Activated naive CD8-positive, alpha-beta T cell treated with anti-CD3 and anti-CD28 coated beads, Interleukin-2, amount 10 ng/mL, durations not matched to agents 7 days and 5 days (primary cell): ENCODE data around the gene CPA1. TPM values are rescaled to one million over a fixed set of nuclear protein-coding genes. Genes with fewer than 3 reads are reported as not detected.

Experiments
- ATAC-seq: fragments of 150-1000 bp; cut with Tn5 transposase; one replicate; pipeline ENCODE4 v1.10.0; 2021; ENCODE audit warnings: low read depth, moderate library complexity
- POLR2A ChIA-PET: fragments of 350-600 bp; sonication (Branson Sonifier 250); formaldehyde crosslinking; loops from one replicate; lab custom pipeline; 2021; ENCODE audit warnings: antibody characterized with exemption; lab: Charles Lee
- DNase-seq: peaks from one replicate; pipeline ENCODE4 v3.0.0; 2021
- H3K27ac Mint-ChIP-seq: one replicate; pipeline ENCODE4 v1.8.0; 2022; ENCODE audit warnings: mild to moderate bottlenecking, mixed read lengths
- H3K27me3 Mint-ChIP-seq: one replicate; pipeline ENCODE4 v1.8.0; 2022; ENCODE audit warnings: mild to moderate bottlenecking, moderate library complexity, mixed read lengths
- H3K36me3 Mint-ChIP-seq: one replicate; pipeline ENCODE4 v1.8.0; 2021; ENCODE audit warnings: mild to moderate bottlenecking, mixed read lengths
- H3K4me1 Mint-ChIP-seq: one replicate; pipeline ENCODE4 v1.8.0; 2021; ENCODE audit warnings: mixed read lengths
- H3K4me3 Mint-ChIP-seq: one replicate; pipeline ENCODE4 v1.8.0; 2022; ENCODE audit warnings: mild to moderate bottlenecking, moderate library complexity, mixed read lengths
- H3K9me3 Mint-ChIP-seq: one replicate; pipeline ENCODE4 v1.8.0; 2021; ENCODE audit warnings: mixed read lengths
- total RNA-seq, 2 experiments: library from RNA; stranded (reverse); gene quantifications; one replicate each; pipeline ENCODE4 v1.2.3, GENCODE V29; 2021

Gene CPA1
- total RNA-seq, 2 experiments from 2014 or later = not detected

DNA sequence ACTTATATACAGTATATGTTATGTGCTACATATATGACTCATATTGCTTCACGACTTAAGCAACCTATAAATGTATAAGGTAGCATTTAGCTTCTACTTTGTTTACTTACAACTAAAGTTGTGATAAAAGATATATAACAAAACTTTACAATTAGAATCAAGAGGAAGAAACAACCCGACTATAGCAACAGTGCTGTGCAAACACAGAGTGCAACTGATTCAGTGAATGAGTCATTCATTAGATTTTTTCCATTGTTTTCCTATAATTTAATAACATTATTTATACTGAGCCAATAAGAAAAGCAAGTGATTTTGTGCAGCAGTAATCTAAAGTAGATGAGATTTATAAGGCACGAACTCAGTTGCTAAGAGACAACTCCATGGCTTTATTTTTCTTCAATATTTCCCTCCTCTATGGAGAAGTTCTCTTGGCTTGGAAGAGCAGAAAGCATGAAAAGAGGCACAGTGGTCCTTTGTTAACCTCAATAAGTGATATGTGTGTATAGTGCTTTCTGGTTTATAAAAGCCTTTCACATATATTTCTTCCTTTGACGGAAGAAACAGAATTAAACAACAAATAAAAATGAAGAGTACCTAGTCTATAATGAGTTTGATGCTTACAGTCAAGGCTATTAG is 40.8 kb downstream of the CPA1 start:
- ATAC-seq = no peak
- POLR2A ChIA-PET = interaction anchor here (0.8 to 1.3 kb wide), 2 partner anchors 13 to 17 kb away, joined by 3 read pairs; no protein-coding TSS in a partner anchor
- no peaks in the 10 kb centered on the region for H3K9me3 Mint-ChIP-seq
- peak overlapping the region; percentile 82 for H3K27ac Mint-ChIP-seq
- DNase-seq = no peak
- H3K36me3 Mint-ChIP-seq = peaks cover 17% of the 10 kb centered on the region
- H3K4me1 Mint-ChIP-seq = peaks cover 62% of the 10 kb centered on the region
- H3K27me3 Mint-ChIP-seq = no peaks in the 10 kb centered on the region
- peak overlapping the region; percentile 71 for H3K4me3 Mint-ChIP-seq

DNA sequence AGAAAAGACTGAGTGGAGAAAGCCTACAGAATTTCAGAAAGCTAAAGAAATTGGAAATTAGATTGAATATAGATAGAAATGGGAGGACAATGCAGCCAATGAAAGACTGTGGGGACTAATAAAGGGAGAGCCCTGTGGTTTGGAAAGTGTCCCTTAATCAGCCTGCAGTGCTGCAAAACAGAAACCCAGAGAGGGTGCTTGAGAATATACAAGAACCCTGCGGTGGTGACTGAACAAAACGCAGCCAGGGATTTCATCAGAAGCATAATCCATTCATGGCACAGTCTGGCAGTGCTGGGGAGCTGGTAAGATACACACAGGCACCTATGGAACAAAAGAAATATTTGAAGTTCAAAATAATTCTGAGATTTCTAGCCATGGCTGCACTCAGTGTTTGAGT is 41.4 kb downstream of the CPA1 start:
- DNase-seq (no peak), ATAC-seq (peak; percentile 53)
- Mint-ChIP-seq H3K36me3 (peaks cover 20% of the 10 kb centered on the region), H3K4me3 (peak overlapping the region; percentile 71), H3K27ac (peak overlapping the region; percentile 82), H3K9me3 (no peaks in the 10 kb centered on the region), H3K4me1 (peaks cover 62% of the 10 kb centered on the region), H3K27me3 (no peaks in the 10 kb centered on the region)
- POLR2A ChIA-PET = interaction anchor here (0.8 to 1.3 kb wide), 4 partner anchors 12 to 29 kb away, joined by 3 read pairs; no protein-coding TSS in a partner anchor

DNA sequence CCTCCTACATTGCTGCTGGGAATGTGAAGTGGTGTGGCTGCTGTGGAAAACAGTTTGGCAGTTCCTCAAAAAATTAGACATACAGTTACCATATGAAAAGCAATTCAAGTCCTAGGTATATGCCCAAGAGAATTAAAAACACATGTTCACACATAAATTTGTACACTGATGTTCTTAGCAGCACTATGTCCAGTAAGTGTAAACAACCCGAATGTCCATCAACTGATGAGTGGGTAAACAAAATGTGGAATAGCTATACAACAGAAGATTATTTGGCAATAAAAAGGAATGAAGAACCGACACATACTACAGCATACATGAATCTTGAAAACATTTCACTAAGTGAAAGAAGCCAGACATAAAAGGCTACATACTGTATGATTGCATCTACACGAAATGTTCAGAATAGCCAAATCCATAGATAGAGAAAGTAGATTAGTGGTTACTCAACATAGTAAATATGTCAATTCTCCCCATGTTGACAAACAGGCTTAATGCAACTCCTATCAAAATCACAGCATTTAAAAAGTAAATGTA is 43.3 kb downstream of the CPA1 start:
- Mint-ChIP-seq H3K36me3 (peaks cover 26% of the 10 kb centered on the region), H3K9me3 (no peaks in the 10 kb centered on the region), H3K27ac (peak overlapping the region; percentile 18), H3K4me3 (no peak overlapping the region), H3K27me3 (no peaks in the 10 kb centered on the region), H3K4me1 (peaks cover 48% of the 10 kb centered on the region)
- DNase-seq (no peak), ATAC-seq (no peak)
- POLR2A ChIA-PET = interaction anchor here (1.8 kb wide), 1 partner anchor 17 kb away, joined by 5 read pairs; the partner anchor contains the start of gene CEP41

DNA sequence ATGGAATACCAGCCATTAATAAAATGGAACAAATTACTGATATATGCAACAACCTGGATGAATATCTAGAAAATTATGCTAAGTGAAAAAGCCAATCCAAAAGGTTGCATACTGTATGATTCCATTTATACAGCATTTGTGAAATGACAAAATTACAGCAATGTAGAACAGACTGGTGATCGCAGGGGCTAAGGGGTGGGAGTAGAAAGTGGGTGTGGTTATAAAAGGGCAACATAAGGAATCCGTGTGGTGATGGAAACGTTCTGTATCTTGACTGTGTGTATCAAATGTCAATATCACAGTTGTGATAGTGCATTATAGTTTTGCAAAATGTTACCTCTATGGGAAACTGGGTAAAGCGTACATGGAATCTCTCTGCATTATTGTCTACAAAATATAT is 45.5 kb downstream of the CPA1 start:
- no peak for ATAC-seq
- Mint-ChIP-seq H3K27me3 (no peaks in the 10 kb centered on the region), H3K27ac (peak overlapping the region; percentile 21), H3K36me3 (peaks cover 26% of the 10 kb centered on the region), H3K4me1 (peaks cover 39% of the 10 kb centered on the region), H3K9me3 (no peaks in the 10 kb centered on the region), H3K4me3 (peak overlapping the region; percentile 44)
- POLR2A ChIA-PET = no interaction called here
- DNase-seq = no peak

DNA sequence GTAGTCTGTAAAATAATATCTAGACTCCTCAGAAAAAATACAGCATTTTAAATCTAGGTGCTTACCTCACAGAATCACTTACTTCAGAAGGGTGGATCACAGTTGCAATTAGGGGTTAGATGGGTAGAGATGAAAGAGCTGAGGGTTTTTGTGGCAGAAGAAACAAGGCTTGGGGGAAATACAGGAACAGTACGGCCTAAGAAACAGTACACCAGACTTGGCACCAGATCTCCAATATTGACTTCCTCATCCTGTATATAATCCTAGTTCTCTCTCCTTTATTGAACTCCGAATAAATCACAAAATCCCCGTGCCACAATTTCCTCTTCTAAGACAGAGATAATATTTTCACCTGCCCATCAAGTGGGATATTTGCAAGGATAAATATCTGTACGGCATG is 46.3 kb downstream of the CPA1 start:
- H3K4me1 Mint-ChIP-seq = peaks cover 35% of the 10 kb centered on the region
- H3K9me3 Mint-ChIP-seq = no peaks in the 10 kb centered on the region
- DNase-seq (no peak), ATAC-seq (peak; percentile 52)
- H3K27me3 Mint-ChIP-seq = no peaks in the 10 kb centered on the region
- POLR2A ChIA-PET = interaction anchor here (1.0 kb wide), 1 partner anchor 10 kb away, joined by 3 read pairs; no protein-coding TSS in a partner anchor
- peak overlapping the region; percentile 43 for H3K27ac Mint-ChIP-seq
- H3K36me3 Mint-ChIP-seq = peaks cover 26% of the 10 kb centered on the region
- H3K4me3 Mint-ChIP-seq = peak overlapping the region; percentile 38

DNA sequence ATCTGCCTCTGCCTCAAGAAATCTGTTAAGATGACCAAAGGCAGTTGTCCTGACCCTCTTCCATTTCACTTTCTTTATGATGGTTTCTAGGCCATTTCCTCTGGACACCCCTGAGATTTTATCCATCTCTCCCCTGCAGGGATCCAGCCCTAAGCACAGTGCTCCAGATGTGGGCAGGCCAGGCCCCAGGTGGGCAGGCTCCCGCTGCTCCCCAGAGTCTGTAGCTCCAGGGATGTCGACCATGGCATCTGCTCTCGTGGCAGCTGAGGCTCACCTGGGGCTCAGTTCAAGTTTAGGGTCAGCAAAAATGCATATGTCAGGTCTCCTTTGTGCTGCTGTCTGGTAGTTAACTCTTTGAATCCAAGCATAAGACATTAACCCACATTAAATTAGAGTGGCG is 48.7 kb downstream of the CPA1 start:
- POLR2A ChIA-PET = interaction anchor here (0.6 to 0.9 kb wide), 2 partner anchors 9 to 19 kb away, joined by 3 to 4 read pairs; no protein-coding TSS in a partner anchor
- Mint-ChIP-seq H3K9me3 (no peaks in the 10 kb centered on the region), H3K4me1 (peaks cover 21% of the 10 kb centered on the region), H3K27me3 (no peaks in the 10 kb centered on the region), H3K4me3 (no peak overlapping the region), H3K36me3 (peaks cover 22% of the 10 kb centered on the region), H3K27ac (no peak overlapping the region)
- ATAC-seq = no peak
- no peak for DNase-seq

DNA sequence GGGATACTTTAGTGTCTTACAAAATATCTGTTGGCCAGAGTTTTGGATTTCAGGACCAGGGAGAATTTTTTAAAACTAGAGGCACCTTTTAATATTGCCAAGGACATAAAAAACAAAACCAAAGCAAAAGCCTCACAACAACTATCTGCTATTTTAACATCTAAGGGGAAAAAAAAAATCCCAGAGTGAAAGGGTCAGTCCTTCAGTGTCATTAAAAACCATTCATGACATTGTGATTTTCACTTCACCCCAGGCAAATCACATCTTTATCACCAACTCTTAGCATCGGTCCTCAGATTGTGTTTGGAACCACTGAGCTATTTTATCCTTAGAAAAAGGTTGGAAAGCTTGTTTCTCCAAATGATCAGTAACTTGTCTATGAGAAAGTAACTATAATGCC is 49.8 kb downstream of the CPA1 start:
- H3K4me3 Mint-ChIP-seq = no peak overlapping the region
- H3K9me3 Mint-ChIP-seq = no peaks in the 10 kb centered on the region
- peaks cover 21% of the 10 kb centered on the region for H3K36me3 Mint-ChIP-seq
- DNase-seq = no peak
- H3K4me1 Mint-ChIP-seq = peaks cover 26% of the 10 kb centered on the region
- no peak overlapping the region for H3K27ac Mint-ChIP-seq
- no peaks in the 10 kb centered on the region for H3K27me3 Mint-ChIP-seq
- ATAC-seq = no peak
- POLR2A ChIA-PET = no interaction called here

DNA sequence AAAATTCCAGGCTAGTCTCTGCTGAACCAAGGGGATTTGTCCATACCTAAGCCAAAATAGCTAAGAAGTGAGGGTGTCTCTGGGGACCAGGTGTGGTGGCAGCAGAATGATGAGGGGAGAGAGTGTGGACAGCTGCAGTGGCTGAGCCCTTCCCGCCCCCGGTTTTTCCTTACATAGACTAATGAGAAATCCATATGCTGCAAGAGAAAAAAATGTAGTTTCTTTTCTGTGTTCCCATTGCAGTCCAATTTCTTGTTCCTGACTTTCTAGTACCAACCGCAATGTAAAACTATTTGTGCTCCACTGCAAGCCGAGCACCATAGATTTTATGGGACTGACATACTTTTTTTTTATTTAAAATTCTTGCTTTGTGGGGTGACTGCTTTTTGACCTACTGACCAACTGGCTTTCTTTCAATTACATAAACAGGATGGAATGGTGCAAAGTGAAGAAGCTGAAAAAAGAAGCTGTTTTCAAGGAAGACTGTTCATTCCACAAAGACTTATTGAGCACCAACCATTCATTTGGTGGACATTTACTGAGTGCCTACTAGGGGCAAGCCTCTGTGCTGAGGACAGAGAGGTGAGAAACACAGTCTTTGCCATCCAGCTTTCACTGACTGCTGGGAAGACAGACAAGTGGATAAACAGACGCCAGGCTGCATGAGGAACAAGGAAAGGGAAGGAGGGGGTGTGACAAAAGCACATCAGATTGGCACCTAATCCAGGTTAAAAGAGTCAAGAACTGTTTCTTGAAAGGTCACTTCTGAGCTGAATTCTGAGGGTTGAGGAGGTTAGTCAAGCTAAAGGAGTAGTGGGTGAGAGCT is 50.8 kb downstream of the CPA1 start:
- no peak overlapping the region for H3K4me3 Mint-ChIP-seq
- H3K27ac Mint-ChIP-seq = no peak overlapping the region
- no peak for ATAC-seq
- H3K27me3 Mint-ChIP-seq = no peaks in the 10 kb centered on the region
- no peaks in the 10 kb centered on the region for H3K9me3 Mint-ChIP-seq
- DNase-seq = no peak
- peaks cover 16% of the 10 kb centered on the region for H3K36me3 Mint-ChIP-seq
- POLR2A ChIA-PET = no interaction called here
- H3K4me1 Mint-ChIP-seq = peaks cover 23% of the 10 kb centered on the region

DNA sequence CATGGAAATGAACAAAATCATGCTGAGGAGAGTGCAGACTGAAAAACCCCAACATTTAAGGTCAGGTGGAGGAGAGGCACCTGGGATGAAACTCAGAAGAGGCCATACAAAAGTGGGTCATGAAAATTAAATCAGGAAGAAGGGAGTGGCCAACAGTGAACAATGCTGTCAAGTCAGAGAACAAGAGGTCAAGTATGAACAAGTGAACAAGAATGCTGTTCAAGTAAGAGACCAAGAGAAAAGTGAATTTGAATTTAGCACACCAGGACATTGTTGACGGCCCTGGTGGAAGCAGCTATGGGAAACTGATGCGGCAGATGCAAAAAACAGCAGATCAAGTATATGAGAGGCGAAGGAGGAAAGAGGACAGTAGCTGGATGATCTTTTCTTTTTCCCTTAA is 52.6 kb downstream of the CPA1 start:
- peaks cover 23% of the 10 kb centered on the region for H3K4me1 Mint-ChIP-seq
- no peak overlapping the region for H3K27ac Mint-ChIP-seq
- DNase-seq (no peak), ATAC-seq (no peak)
- no peak overlapping the region for H3K4me3 Mint-ChIP-seq
- no peaks in the 10 kb centered on the region for H3K27me3 Mint-ChIP-seq
- POLR2A ChIA-PET = interaction anchor here (0.7 to 0.8 kb wide), 2 partner anchors 22 to 26 kb away, joined by 3 to 4 read pairs; no protein-coding TSS in a partner anchor
- peaks cover 16% of the 10 kb centered on the region for H3K36me3 Mint-ChIP-seq
- no peaks in the 10 kb centered on the region for H3K9me3 Mint-ChIP-seq

DNA sequence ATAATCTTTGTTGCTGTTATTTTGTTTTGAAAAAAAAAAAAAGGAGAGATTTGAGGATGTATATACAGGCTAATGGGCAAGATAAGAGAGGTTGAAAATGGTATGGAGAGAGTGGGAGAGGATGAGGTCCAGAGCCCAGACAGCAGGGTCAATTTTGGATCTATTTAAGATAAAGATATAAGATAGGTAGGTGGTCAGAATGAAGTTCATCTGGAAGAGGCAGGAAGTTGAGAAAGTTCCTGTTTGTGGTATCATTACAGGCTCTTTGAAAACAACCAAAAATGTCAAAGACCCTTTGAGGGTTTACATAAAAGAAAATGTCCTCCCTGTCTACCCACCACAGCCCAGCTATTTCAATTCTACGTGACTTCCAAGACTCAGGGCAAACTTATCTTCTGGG is 53.0 kb downstream of the CPA1 start:
- H3K4me1 Mint-ChIP-seq = peaks cover 26% of the 10 kb centered on the region
- H3K27ac Mint-ChIP-seq = no peak overlapping the region
- ATAC-seq (peak; percentile 17), DNase-seq (no peak)
- no peaks in the 10 kb centered on the region for H3K27me3 Mint-ChIP-seq
- H3K4me3 Mint-ChIP-seq = no peak overlapping the region
- H3K9me3 Mint-ChIP-seq = no peaks in the 10 kb centered on the region
- peaks cover 18% of the 10 kb centered on the region for H3K36me3 Mint-ChIP-seq
- POLR2A ChIA-PET = interaction anchor here (0.7 to 1.3 kb wide), 3 partner anchors 12 to 25 kb away, joined by 3 to 4 read pairs (median 3); no protein-coding TSS in a partner anchor

DNA sequence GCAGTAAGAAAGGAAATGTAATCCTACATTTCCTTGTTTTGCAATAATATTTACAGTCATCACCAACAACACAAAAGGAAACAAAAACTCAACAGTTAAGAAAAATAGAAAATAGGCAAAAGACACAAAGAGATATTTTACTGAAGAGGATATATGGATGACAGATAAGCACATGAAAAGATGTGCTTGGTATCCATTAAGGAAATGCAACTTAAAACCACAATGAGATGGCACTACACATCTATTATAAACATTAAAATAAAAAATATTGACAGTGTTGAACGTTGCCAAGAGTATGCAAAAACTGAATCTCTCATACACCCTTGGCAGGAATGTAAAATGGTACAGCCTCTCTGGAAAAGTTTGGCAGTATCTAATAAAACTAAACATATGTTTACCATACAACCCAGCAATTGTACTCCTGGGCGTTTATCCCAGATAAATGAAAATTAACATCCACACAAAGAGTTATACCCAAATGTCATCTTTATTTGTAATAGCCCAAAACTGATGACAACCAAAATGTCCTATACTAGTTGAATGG is 55.1 kb downstream of the CPA1 start:
- ATAC-seq = no peak
- peak overlapping the region; percentile 43 for H3K27ac Mint-ChIP-seq

DNA sequence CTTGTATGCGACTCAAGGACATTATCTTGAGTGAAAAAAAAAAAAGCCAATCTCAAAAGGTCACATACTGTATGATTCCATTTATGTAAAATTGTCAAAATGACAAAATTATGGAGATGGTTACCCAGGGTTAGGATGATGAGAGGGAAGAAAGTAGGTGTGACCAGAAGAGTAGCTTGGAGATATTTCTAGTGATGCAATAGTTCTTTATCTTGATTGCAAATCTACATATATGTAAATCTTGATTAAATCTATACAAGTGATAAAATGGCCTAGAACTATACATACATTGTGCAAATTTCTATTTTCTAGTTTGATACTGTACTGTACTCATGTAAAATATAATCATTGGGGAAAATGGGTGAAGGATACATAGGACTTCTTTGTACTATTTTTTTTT is 56.0 kb downstream of the CPA1 start:
- peaks cover 36% of the 10 kb centered on the region for H3K4me1 Mint-ChIP-seq
- H3K36me3 Mint-ChIP-seq = peaks cover 25% of the 10 kb centered on the region
- DNase-seq (no peak), ATAC-seq (no peak)
- no peak overlapping the region for H3K4me3 Mint-ChIP-seq
- no peaks in the 10 kb centered on the region for H3K9me3 Mint-ChIP-seq
- H3K27me3 Mint-ChIP-seq = no peaks in the 10 kb centered on the region
- H3K27ac Mint-ChIP-seq = peak overlapping the region; percentile 55
- POLR2A ChIA-PET = no interaction called here

More for the DNA sequence above, 55.1 kb downstream of the CPA1 start:
- H3K4me1 Mint-ChIP-seq = peaks cover 32% of the 10 kb centered on the region
- H3K36me3 Mint-ChIP-seq = peaks cover 22% of the 10 kb centered on the region
- POLR2A ChIA-PET = no interaction called here
- DNase-seq = no peak
- no peaks in the 10 kb centered on the region for H3K9me3 Mint-ChIP-seq
- no peaks in the 10 kb centered on the region for H3K27me3 Mint-ChIP-seq
- no peak overlapping the region for H3K4me3 Mint-ChIP-seq
